NCI-H1092 (cell line): ENCODE results near the gene HNRNPD.
"Not testable (repeated sequence)": the region's sequence is repeated elsewhere in the genome, so short reads cannot be mapped to it uniquely, and the experiment has no call there.

Source experiments
- DNase-seq: peaks from one replicate; lab custom pipeline; 2025; lab: John Stamatoyannopoulos, UW

Gene HNRNPD, protein sequence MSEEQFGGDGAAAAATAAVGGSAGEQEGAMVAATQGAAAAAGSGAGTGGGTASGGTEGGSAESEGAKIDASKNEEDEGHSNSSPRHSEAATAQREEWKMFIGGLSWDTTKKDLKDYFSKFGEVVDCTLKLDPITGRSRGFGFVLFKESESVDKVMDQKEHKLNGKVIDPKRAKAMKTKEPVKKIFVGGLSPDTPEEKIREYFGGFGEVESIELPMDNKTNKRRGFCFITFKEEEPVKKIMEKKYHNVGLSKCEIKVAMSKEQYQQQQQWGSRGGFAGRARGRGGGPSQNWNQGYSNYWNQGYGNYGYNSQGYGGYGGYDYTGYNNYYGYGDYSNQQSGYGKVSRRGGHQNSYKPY

GRCh38 chr4:82373816-82374625 is at the start of gene HNRNPD:
HNRNPD (minus strand) TSS chr4:82373991; CDS start chr4:82373678, 313 bp downstream.
- peak; percentile 100 for DNase-seq

- no peak for DNase-seq
These were observed 48.8 kb upstream of the HNRNPD start for GRCh38 chr4:82422616-82423015.

GRCh38 chr4:82421796-82422560 is 48.2 kb upstream of the HNRNPD start:
- no peak for DNase-seq

GRCh38 chr4:82419451-82419850 is 45.7 kb upstream of the HNRNPD start:
- no peak for DNase-seq

- DNase-seq = no peak
These were observed 42.2 kb upstream of the HNRNPD start for GRCh38 chr4:82415922-82416365.

DNA sequence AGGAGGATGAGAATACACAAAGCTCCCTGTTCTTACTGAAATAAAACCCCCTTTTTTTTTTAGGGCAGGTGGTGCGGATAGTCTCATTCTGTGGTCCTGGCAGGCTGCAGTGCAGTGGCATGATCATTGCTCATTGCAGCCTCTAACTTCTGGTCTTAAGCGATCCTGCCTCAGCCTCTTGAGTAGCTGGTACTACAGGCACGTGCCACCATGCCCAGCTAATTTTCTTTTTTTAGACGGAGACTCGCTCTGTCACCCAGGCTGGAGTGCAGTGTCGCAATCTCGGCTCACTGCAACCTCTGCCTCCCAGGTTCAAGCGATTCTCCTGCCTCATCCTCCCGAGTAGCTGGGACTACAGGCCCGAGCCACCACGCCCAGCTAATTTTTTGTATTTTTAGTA is 41.3 kb upstream of the HNRNPD start:
- not testable (repeated sequence) for DNase-seq

- DNase-seq = no peak
These were observed 29.9 kb upstream of the HNRNPD start for GRCh38 chr4:82403725-82404124.

DNA sequence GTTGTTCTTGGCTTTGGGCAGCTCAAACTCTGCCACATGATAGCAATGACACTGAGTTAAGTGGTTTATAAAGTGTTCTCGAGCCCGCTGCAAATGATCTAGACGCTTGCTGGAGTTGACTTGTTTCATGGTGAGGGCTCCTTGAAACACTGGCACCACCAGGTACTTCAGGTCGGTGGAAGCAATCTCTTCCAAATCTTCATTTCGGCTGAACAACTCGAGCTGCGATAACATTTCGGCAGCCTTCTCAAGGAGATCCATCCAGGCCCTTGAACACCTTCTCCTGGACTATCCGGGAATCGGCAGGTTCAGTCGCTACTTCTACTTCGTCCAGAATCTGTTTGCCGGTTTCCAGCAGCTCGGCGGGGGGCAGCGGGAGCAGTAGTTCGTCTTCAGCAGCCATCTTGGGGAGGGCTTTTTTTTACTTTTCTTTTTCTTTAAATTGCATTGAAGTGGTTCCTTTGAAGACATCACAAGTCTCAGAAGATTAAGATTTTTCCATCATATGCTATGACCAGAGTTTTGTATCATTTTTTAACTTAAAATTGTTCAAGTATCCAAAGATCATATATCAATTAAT is 28.5 kb upstream of the HNRNPD start:
- DNase-seq = no peak

GRCh38 chr4:82401600-82401999 is 27.8 kb upstream of the HNRNPD start:
- no peak for DNase-seq

DNA sequence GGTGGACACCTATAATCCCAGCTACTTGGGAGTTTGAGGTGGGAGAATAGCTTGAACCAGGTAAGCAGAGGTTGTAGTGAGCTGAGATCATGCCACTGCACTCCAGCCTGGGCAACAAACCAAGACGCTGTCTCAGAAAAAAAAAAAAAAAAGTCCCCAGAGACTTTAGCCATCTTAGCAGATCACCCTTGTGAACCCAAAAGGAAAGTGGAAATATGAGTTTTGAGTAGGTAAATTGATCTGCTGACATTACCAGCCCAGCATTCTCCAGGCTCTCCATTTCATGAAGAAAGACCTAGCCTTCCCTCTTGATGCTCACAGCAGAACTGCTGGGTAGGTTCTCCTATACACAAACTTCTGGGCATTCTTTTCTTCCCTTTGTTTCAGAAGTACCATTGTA is 24.5 kb upstream of the HNRNPD start:
- DNase-seq = no peak

- no peak for DNase-seq
These were observed 23.7 kb upstream of the HNRNPD start for GRCh38 chr4:82397527-82397926.

- DNase-seq = no peak
These were observed 21.1 kb upstream of the HNRNPD start for GRCh38 chr4:82394896-82395295.

- DNase-seq = not testable (repeated sequence)
These were observed 16.3 kb upstream of the HNRNPD start for GRCh38 chr4:82390061-82390460.

GRCh38 chr4:82388405-82388804 is 14.6 kb upstream of the HNRNPD start:
- no peak for DNase-seq

DNA sequence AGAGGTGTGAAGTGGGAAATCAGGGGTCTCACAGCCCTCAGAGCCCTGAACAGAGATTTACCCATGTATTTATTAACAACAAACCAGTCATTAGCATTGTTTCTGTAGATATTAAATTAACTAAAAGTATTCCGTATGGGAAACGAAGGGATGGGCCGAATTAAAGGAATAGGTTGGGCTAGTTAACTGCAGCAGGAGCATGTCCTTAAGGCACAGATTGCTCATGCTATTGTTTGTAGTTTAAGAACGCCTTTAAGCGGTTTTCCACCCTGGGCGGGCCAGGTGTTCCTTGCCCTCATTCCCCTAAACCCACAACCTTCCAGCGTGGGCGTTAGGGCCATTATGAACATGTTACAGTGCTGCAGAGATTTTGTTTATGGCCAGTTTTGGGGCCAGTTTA is 12.5 kb upstream of the HNRNPD start:
- DNase-seq = not testable (repeated sequence)

- no peak for DNase-seq
These were observed 9.0 kb upstream of the HNRNPD start for GRCh38 chr4:82382751-82383150.

DNA sequence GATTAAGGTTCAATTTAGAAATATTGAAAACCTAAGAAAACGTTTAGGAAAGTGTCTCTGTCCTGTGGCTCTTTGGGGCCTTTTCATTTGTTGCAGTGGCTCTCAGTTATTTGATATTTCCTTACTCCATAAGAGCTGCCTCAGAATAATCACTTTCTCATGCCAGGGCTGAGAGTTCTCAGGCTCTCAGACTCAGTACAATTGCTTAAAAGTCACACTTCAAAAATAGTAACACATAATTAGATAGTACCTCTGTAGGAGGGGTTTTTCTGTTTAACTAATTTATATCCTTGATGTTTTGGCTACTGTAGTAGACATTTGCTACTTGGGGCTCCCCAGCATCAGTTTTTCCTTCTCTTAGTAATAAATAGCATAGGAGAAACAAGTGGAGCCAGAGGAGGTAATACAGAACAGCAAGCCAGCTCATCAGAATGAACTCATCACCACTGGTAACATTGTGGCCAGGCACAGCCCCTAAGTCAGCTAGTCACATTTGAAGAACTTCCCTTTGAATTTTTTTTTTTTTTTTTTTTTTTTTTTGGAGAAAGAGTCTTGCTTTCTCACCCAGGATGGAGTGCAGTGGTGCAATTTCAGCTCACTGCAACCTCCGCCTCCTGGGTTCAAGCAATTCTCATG is 8.0 kb upstream of the HNRNPD start:
- no peak for DNase-seq

DNA sequence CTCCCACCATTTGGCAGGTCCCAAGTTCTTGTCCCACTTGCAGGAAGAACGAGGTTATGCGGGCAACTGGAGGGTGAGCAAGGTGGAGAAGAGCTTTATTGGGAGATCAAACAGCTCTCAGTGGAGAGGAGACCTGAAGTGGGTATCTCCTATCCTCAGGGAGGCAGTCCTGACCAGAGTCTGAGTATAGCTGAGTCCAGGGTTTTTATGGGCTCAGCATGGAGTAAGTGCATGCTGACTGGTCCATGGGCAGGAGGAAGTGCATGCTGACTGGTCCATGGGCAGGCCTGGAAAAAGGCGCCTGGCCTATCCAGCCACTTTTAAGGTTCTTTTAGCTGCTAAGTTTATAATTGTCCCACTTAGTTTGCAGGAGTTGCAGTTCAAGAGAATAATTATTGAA is 7.4 kb upstream of the HNRNPD start:
- DNase-seq = no peak

- no peak for DNase-seq
These were observed 7.0 kb upstream of the HNRNPD start for GRCh38 chr4:82380831-82381230.

DNA sequence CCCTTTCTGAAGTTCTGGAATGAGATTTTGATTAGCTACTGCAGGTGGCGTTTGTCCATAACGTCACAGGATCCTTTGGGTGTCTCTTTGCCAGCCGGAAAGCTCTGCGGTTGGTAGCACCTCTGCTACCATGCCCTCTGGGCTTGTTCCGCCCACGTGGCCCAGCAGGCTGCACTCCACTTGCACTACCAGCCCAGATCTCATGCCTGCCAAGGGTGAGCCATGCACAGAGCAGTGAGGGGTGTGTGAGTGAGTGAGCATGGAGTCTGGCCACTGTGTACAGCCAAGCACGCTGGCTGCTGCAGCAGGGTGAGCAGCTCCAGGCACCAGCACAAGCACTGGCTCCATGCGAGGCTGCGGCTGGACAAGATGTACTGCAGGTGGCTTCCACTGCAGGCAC is 6.6 kb upstream of the HNRNPD start:
- no peak for DNase-seq

DNA sequence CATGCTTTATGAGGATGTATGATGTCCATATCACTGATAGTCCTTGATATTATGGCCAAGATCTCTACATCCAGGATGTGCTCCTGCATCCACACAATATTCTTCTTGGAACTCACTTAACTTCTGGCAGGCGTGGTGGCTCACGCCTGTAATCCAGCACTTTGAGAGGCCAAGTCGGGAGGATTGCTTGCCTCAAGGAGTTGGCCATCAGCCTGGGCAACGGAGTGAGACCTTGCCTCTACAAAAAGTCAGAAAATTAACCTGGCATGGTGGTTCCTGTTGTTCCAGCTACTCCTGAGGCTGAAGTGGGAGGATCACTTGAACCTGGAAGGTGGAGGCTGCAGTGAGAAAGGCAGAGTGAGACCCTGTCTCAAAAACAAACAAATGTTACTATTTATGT is 2.3 kb upstream of the HNRNPD start:
- no peak for DNase-seq

DNA sequence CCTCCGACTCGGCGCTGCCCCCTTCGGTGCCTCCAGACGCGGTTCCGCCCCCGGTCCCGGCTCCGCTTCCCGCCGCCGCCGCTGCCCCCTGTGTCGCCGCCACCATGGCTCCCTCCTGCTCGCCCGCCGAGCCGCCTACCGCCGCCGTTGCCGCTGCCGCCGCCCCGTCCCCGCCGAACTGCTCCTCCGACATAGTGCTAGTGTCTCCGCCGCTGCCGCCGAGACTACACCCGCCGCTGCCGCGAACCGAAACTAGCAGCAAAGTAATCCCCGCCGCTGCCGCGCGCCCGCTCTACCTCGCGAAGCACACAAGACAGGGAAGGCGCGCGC is 340 bp downstream of the HNRNPD start:
- DNase-seq = no peak
